ENCODE data around the gene ISG15.

The ISG15 gene

GRCh38 chr1:1033731-1034438 is 20.6 kb downstream of the ISG15 start:
- H2AFZ ChIP-seq (ENCODE audit: low read depth, low read length, severe bottlenecking) = no peak overlapping the region
- H3F3A ChIP-seq (ENCODE audit: insufficient read depth) = no peaks in the 10 kb centered on the region
- no peak overlapping the region for H3K27ac ChIP-seq (ENCODE audit: low read depth, low read length)
- no peak overlapping the region for H3K4me3 ChIP-seq (ENCODE audit: insufficient read depth, low read length, poor library complexity, severe bottlenecking)
- no peaks in the 10 kb centered on the region for H3K27me3 ChIP-seq (ENCODE audit: low read length)
- no peaks in the 10 kb centered on the region for H3K36me3 ChIP-seq (ENCODE audit: low read length)
- TF ChIP-seq EZH2phosphoT487 (conservative IDR thresholded peaks at IDR 0.05; ENCODE audit: low read length) (0 out of 2 replicates have a peak, but pooled peaks have one; percentile 14), CTCF (IDR thresholded peaks at IDR 0.05; ENCODE audit: insufficient read depth, low read length, poor library complexity, severe bottlenecking) (no peak)
- H3K9ac ChIP-seq (ENCODE audit: low read length) = no peak overlapping the region
- H4K20me1 ChIP-seq (ENCODE audit: low read depth, low read length) = no peaks in the 10 kb centered on the region
- H3K4me2 ChIP-seq (ENCODE audit: low read depth, low read length, poor library complexity, severe bottlenecking) = no peak overlapping the region
- H3K9me2 ChIP-seq (replicated peaks; ENCODE audit: insufficient read depth, low read length) = no peaks in the 10 kb centered on the region
- H3K79me2 ChIP-seq (ENCODE audit: insufficient read depth, low read length) = no peaks in the 10 kb centered on the region
- H3K9me3 ChIP-seq (ENCODE audit: insufficient read depth, low read length) = no peaks in the 10 kb centered on the region

GRCh38 chr1:1034439-1034781 is 21.1 kb downstream of the ISG15 start:
- H3K4me2 ChIP-seq (ENCODE audit: low read depth, low read length, poor library complexity, severe bottlenecking) = no peak overlapping the region
- H3K9ac ChIP-seq (ENCODE audit: low read length) = no peak overlapping the region
- no peaks in the 10 kb centered on the region for H4K20me1 ChIP-seq (ENCODE audit: low read depth, low read length)

GRCh38 chr1:1035291-1035943 is 22.1 kb downstream of the ISG15 start:
- Histone ChIP-seq H3F3A (ENCODE audit: insufficient read depth) (no peaks in the 10 kb centered on the region), H3K27ac (ENCODE audit: low read depth, low read length) (no peak overlapping the region), H3K27me3 (ENCODE audit: low read length) (no peaks in the 10 kb centered on the region), H3K9me3 (ENCODE audit: insufficient read depth, low read length) (no peaks in the 10 kb centered on the region), H4K20me1 (ENCODE audit: low read depth, low read length) (no peaks in the 10 kb centered on the region), H3K9me2 (replicated peaks; ENCODE audit: insufficient read depth, low read length) (no peaks in the 10 kb centered on the region), H3K9ac (ENCODE audit: low read length) (no peak overlapping the region), H3K36me3 (ENCODE audit: low read length) (no peaks in the 10 kb centered on the region), H3K4me2 (ENCODE audit: low read depth, low read length, poor library complexity, severe bottlenecking) (no peak overlapping the region), H3K79me2 (ENCODE audit: insufficient read depth, low read length) (no peaks in the 10 kb centered on the region), H2AFZ (ENCODE audit: low read depth, low read length, severe bottlenecking) (no peak overlapping the region), H3K4me3 (ENCODE audit: insufficient read depth, low read length, poor library complexity, severe bottlenecking) (no peak overlapping the region)
- TF ChIP-seq EZH2phosphoT487 (conservative IDR thresholded peaks at IDR 0.05; ENCODE audit: low read length) = no peak
- TF ChIP-seq CTCF (IDR thresholded peaks at IDR 0.05; ENCODE audit: insufficient read depth, low read length, poor library complexity, severe bottlenecking) = no peak

More at GRCh38 chr1:1034439-1034781, 21.1 kb downstream of the ISG15 start:
- no peak overlapping the region for H3K4me3 ChIP-seq (ENCODE audit: insufficient read depth, low read length, poor library complexity, severe bottlenecking)
- H3K27me3 ChIP-seq (ENCODE audit: low read length) = no peaks in the 10 kb centered on the region
- no peaks in the 10 kb centered on the region for H3F3A ChIP-seq (ENCODE audit: insufficient read depth)
- H3K9me2 ChIP-seq (replicated peaks; ENCODE audit: insufficient read depth, low read length) = no peaks in the 10 kb centered on the region
- no peaks in the 10 kb centered on the region for H3K9me3 ChIP-seq (ENCODE audit: insufficient read depth, low read length)
- no peak overlapping the region for H3K27ac ChIP-seq (ENCODE audit: low read depth, low read length)
- no peaks in the 10 kb centered on the region for H3K79me2 ChIP-seq (ENCODE audit: insufficient read depth, low read length)
- TF ChIP-seq CTCF (IDR thresholded peaks at IDR 0.05; ENCODE audit: insufficient read depth, low read length, poor library complexity, severe bottlenecking) (no peak), EZH2phosphoT487 (conservative IDR thresholded peaks at IDR 0.05; ENCODE audit: low read length) (no peak)
- no peaks in the 10 kb centered on the region for H3K36me3 ChIP-seq (ENCODE audit: low read length)
- no peak overlapping the region for H2AFZ ChIP-seq (ENCODE audit: low read depth, low read length, severe bottlenecking)

Measured in SU-DHL-6 (cell line).